B cell (primary cell): Measurements from ENCODE around the gene FRRS1. TPM values are rescaled to one million over a fixed set of nuclear protein-coding genes. Genes with fewer than 3 reads are reported as not detected.

Experiments used
- ATAC-seq: fragments of 200-7000 bp; cut with Tn5 transposase; one replicate; pipeline ENCODE4 v1.10.0; 2021; ENCODE audit warnings: low read depth, mild to moderate bottlenecking, moderate number of reproducible peaks, moderate library complexity
- CTCF ChIA-PET: fragments of 350-600 bp; sonication (Branson Sonifier 250); formaldehyde crosslinking; loops from one replicate; lab custom pipeline; 2021; ENCODE audit warnings: antibody characterized with exemption, inconsistent platforms; lab: Charles Lee
- POLR2A ChIA-PET: fragments of 350-600 bp; sonication (Branson Sonifier 250); formaldehyde crosslinking; loops from one replicate; lab custom pipeline; 2021; ENCODE audit warnings: antibody characterized with exemption; lab: Charles Lee
- DNase-seq: peaks from one replicate; pipeline ENCODE4 v3.0.0; 2013
- H2AFZ ChIP-seq: 2 replicates; pipeline ENCODE4 v1.6.1; 2012; ENCODE audit warnings: mild to moderate bottlenecking, low read depth, low read length; ENCODE audit not compliant: insufficient read depth, poor library complexity, severe bottlenecking
- H3K27ac ChIP-seq, 2 donors: 1 replicate in 1 of 2; 2 replicates in 1 of 2; pipeline ENCODE4 v1.5.1; 2012 to 2013; ENCODE audit warnings: low read length in 2 of 2, mild to moderate bottlenecking in 2 of 2, moderate library complexity in 1 of 2
- H3K27me3 ChIP-seq, 4 experiments: fragments of 200-600 bp in 1 of 4; sonication (generic) in 1 of 4; replicated peaks in 1 of 4; 1 replicate in 2 of 4; 2 replicates in 2 of 4; pipeline versions ENCODE4 v1.6.1 to v1.7.0; 2013 to 2016; ENCODE audit warnings: low read length in 3 of 4, mild to moderate bottlenecking in 2 of 4, mixed read lengths in 1 of 4, moderate library complexity in 1 of 4; ENCODE audit not compliant: insufficient read depth in 4 of 4, control insufficient read depth in 3 of 4; ENCODE audit errors: control extremely low read depth in 1 of 4
- H3K36me3 ChIP-seq, 2 experiments: replicated peaks in 1 of 2; 1 replicate in 1 of 2; 2 replicates in 1 of 2; pipeline versions ENCODE4 v1.6.1 to v1.7.1; 2013; ENCODE audit warnings: low read length in 1 of 2; ENCODE audit not compliant: insufficient read depth in 2 of 2, control insufficient read depth in 1 of 2; ENCODE audit errors: control extremely low read depth in 1 of 2, extremely low read depth in 1 of 2
- H3K4me1 ChIP-seq, 2 donors: fragments of 200-600 bp in 1 of 2; sonication (generic) in 1 of 2; 1 replicate in 1 of 2; 2 replicates in 1 of 2; pipeline versions ENCODE4 v1.5.1 to v1.6.1; 2013 to 2017; ENCODE audit warnings: low read length in 2 of 2; ENCODE audit not compliant: control insufficient read depth in 2 of 2, insufficient read depth in 2 of 2
- H3K4me2 ChIP-seq: replicated peaks from 2 replicates; pipeline ENCODE3; 2012; ENCODE audit warnings: mild to moderate bottlenecking, low read depth, low read length; ENCODE audit not compliant: poor library complexity, severe bottlenecking
- H3K4me3 ChIP-seq, 5 experiments: fragments of 200-600 bp in 1 of 5; sonication (generic) in 1 of 5; 1 replicate in 3 of 5; 2 replicates in 2 of 5; pipeline versions ENCODE4 v1.5.1 to v1.7.0; 2011 to 2016; ENCODE audit warnings: low read length in 4 of 5, mild to moderate bottlenecking in 4 of 5, low read depth in 2 of 5, control low read depth in 1 of 5, moderate library complexity in 1 of 5; ENCODE audit not compliant: insufficient read depth in 1 of 5; ENCODE audit errors: control extremely low read depth in 1 of 5, extremely low read depth in 1 of 5
- H3K79me2 ChIP-seq: fragments of 200-600 bp; sonication (generic); one replicate; pipeline ENCODE4 v1.6.0; 2016; ENCODE audit warnings: low read length; ENCODE audit not compliant: control insufficient read depth, insufficient read depth
- H3K9ac ChIP-seq: fragments of 200-600 bp; sonication (generic); 2 replicates; pipeline ENCODE4 v1.6.1; 2017; ENCODE audit warnings: mild to moderate bottlenecking, low read length, moderate library complexity
- H3K9me3 ChIP-seq, 3 donors: one replicate each; pipeline versions ENCODE4 v1.6.1 to v1.7.1; 2013; ENCODE audit warnings: low read length in 2 of 3; ENCODE audit not compliant: control insufficient read depth in 2 of 3, insufficient read depth in 1 of 3; ENCODE audit errors: control extremely low read depth in 1 of 3
- H4K20me1 ChIP-seq: 2 replicates; pipeline ENCODE4 v1.6.0; 2012; ENCODE audit warnings: mild to moderate bottlenecking, low read length; ENCODE audit not compliant: insufficient read depth, control insufficient read depth, poor library complexity, severe bottlenecking
- H3K27ac Mint-ChIP-seq: one replicate; pipeline ENCODE4 v1.8.0; 2021; ENCODE audit warnings: mixed read lengths
- H3K27me3 Mint-ChIP-seq: one replicate; pipeline ENCODE4 v1.8.0; 2021; ENCODE audit warnings: mixed read lengths
- H3K4me1 Mint-ChIP-seq: one replicate; pipeline ENCODE4 v1.8.0; 2021; ENCODE audit warnings: mixed read lengths
- H3K4me3 Mint-ChIP-seq: one replicate; pipeline ENCODE4 v1.8.0; 2021; ENCODE audit warnings: mixed read lengths
- H3K9me3 Mint-ChIP-seq: one replicate; pipeline ENCODE4 v1.8.0; 2022; ENCODE audit warnings: mixed read lengths; ENCODE audit not compliant: insufficient read depth
- EZH2 ChIP-seq: IDR thresholded peaks from 2 replicates; pipeline ENCODE4 v1.6.1; 2012; ENCODE audit warnings: borderline replicate concordance, low read depth, mild to moderate bottlenecking, moderate library complexity, low read length; ENCODE audit not compliant: insufficient read depth, poor library complexity, severe bottlenecking
- WGBS: methylation state at CpG from one replicate; pipeline ENCODE4 v1.1.5; 2013; ENCODE audit warnings: missing lambda C conversion rate; ENCODE audit not compliant: insufficient coverage; 5-methylcytosine and 5-hydroxymethylcytosine counted together
- intact Hi-C: fragments of 100-400 bp; cut with micrococcal nuclease; formaldehyde crosslinking; loops from one replicate; pipeline ENCODE4 v1.10.0; 2022
- polyA plus RNA-seq: library from polyadenylated mRNA; depleted of rRNA; stranded (reverse); fragments of >200 nt; gene quantifications from 2 replicates; pipeline ENCODE4 v1.2.3, GENCODE V29; 2012
- total RNA-seq, 2 donors: library from RNA; stranded (reverse); fragments of 120-200 nt in 1 of 2; gene quantifications; 1 replicate in 1 of 2; 2 replicates in 1 of 2; pipeline versions ENCODE4 v1.2.3 to v1.2.4, GENCODE V29; 2013 to 2022
- TF ChIP-seq, protein P1 (sequence below): fragments of 200-600 bp; IDR thresholded peaks from one replicate; pipeline ENCODE4 v1.8.0; 2022; ENCODE audit warnings: antibody characterized with exemption, mild to moderate bottlenecking

The FRRS1 gene
- total and polyA plus RNA-seq, 2 donors (not counting 1 experiment from before 2014, with no cell fraction given), result 0.73 to 0.96 TPM

DNA sequence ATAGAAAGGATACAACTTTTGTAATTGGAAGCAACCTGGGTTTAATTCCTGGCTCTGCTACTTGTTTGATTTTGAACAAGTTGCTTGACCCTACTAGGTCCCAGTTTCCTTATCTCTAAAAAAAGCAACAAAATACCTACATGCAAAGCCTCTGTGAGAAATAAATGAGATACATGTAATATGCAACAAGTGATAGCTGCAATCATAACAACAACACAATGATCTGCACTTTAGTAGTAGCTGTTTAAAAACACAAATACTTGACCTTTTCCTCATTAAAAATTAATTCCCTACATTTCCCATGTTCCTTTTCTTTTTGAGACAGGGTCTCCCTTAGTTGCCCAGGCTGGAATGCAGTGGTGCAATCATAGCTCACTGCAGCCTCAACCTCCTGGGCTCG, 40.0 kb downstream of the FRRS1 start:
- Mint-ChIP-seq H3K4me3 (no peak overlapping the region), H3K4me1 (no peaks in the 10 kb centered on the region), H3K27me3 (no peaks in the 10 kb centered on the region), H3K9me3 (no peaks in the 10 kb centered on the region), H3K27ac (no peak overlapping the region)
- Histone ChIP-seq H3K4me3 (no peak overlapping the region), H4K20me1 (no peaks in the 10 kb centered on the region), H3K27ac (no peak overlapping the region), H3K4me2 (no peak overlapping the region), H2AFZ (no peak overlapping the region), H3K9ac (no peak overlapping the region), H3K27me3 (no peaks in the 10 kb centered on the region), H3K4me1 (no peaks in the 10 kb centered on the region), H3K36me3 (no peaks in the 10 kb centered on the region), H3K9me3 (no peaks in the 10 kb centered on the region), H3K79me2 (no peaks in the 10 kb centered on the region)
- ATAC-seq (no peak), DNase-seq (no peak)
- CTCF ChIA-PET, result no interaction called here
- POLR2A ChIA-PET, result no interaction called here
- TF ChIP-seq, protein P1, sequence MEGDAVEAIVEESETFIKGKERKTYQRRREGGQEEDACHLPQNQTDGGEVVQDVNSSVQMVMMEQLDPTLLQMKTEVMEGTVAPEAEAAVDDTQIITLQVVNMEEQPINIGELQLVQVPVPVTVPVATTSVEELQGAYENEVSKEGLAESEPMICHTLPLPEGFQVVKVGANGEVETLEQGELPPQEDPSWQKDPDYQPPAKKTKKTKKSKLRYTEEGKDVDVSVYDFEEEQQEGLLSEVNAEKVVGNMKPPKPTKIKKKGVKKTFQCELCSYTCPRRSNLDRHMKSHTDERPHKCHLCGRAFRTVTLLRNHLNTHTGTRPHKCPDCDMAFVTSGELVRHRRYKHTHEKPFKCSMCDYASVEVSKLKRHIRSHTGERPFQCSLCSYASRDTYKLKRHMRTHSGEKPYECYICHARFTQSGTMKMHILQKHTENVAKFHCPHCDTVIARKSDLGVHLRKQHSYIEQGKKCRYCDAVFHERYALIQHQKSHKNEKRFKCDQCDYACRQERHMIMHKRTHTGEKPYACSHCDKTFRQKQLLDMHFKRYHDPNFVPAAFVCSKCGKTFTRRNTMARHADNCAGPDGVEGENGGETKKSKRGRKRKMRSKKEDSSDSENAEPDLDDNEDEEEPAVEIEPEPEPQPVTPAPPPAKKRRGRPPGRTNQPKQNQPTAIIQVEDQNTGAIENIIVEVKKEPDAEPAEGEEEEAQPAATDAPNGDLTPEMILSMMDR, result no peak
- no peak for TF ChIP-seq EZH2
- no CpG with 5 or more reads among the region's 1 CpG for WGBS
- intact Hi-C loops, result no loop called here

DNA sequence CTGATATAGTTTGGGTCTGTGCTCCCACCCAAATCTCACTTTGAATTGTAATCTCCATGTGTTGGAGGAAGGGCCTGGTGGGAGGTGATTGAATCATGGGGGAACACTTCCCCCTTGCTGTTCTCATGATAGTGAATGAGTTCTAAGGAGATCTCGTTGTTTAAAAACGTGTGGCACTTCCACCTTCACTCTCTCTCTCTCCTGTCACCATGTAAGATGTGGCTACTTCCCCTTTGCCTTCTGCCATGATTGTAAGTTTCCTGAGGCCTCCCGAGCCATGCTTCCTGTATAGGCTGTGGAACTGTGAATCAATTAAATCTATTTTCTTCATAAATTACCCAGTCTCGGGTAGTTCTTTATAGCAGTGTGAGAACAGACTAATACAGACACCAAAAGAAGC, 40.4 kb downstream of the FRRS1 start:
- H3K4me1 Mint-ChIP-seq, result no peaks in the 10 kb centered on the region
- DNase-seq (no peak), ATAC-seq (no peak)
- intact Hi-C loops, result no loop called here
- H3K9me3 Mint-ChIP-seq, result no peaks in the 10 kb centered on the region
- Histone ChIP-seq H4K20me1 (no peaks in the 10 kb centered on the region), H3K4me1 (no peaks in the 10 kb centered on the region), H3K4me2 (no peak overlapping the region), H3K79me2 (no peaks in the 10 kb centered on the region), H3K27me3 (no peaks in the 10 kb centered on the region), H3K36me3 (no peaks in the 10 kb centered on the region), H3K9ac (no peak overlapping the region), H2AFZ (no peak overlapping the region), H3K4me3 (no peak overlapping the region), H3K9me3 (no peaks in the 10 kb centered on the region), H3K27ac (no peak overlapping the region)
- POLR2A ChIA-PET, result no interaction called here
- no CpG with 5 or more reads among the region's 4 CpGs for whole genome bisulfite sequencing
- H3K27me3 Mint-ChIP-seq, result no peaks in the 10 kb centered on the region
- no peak overlapping the region for H3K27ac Mint-ChIP-seq
- TF ChIP-seq, protein P1, result no peak
- no peak for TF ChIP-seq EZH2
- no peak overlapping the region for H3K4me3 Mint-ChIP-seq
- CTCF ChIA-PET, result no interaction called here
